Astrocyte (in vitro differentiated cells and primary cell): ENCODE measurements around the gene IVD. TPM values are rescaled to one million over a fixed set of nuclear protein-coding genes. Genes with fewer than 3 reads are reported as not detected.
A peak's percentile ranks its signal among the peaks of the same experiment; 100 is the strongest.

Source experiments
- DNase-seq: peaks from one replicate; pipeline ENCODE4 v3.0.0-alpha.2; 2010; ENCODE audit warnings: low read depth
- FAIRE-seq: peaks from 2 replicates; lab custom pipeline; 2011; peaks lifted over from hg19 to GRCh38; lab: Jason Lieb, UNC
- H2AFZ ChIP-seq: 2 replicates; pipeline ENCODE4 v1.6.0; 2012; ENCODE audit warnings: low read depth, low read length, inconsistent platforms
- H3K27ac ChIP-seq: 2 replicates; pipeline ENCODE4 v1.5.1; 2011; ENCODE audit warnings: low read depth, low read length, inconsistent platforms
- H3K27me3 ChIP-seq: 2 replicates; pipeline ENCODE4 v1.6.0; 2011; ENCODE audit warnings: low read length, inconsistent platforms; ENCODE audit not compliant: insufficient read depth
- H3K36me3 ChIP-seq: 2 replicates; pipeline ENCODE4 v1.5.1; 2011; ENCODE audit warnings: low read length, inconsistent platforms; ENCODE audit not compliant: insufficient read depth
- H3K4me1 ChIP-seq: 2 replicates; pipeline ENCODE4 v1.5.1; 2011; ENCODE audit warnings: low read length, inconsistent platforms; ENCODE audit not compliant: insufficient read depth
- H3K4me2 ChIP-seq: 2 replicates; pipeline ENCODE4 v1.6.0; 2012; ENCODE audit warnings: low read length, inconsistent platforms
- H3K4me3 ChIP-seq: 2 replicates; pipeline ENCODE4 v1.5.1; 2011; ENCODE audit warnings: low read depth, mild to moderate bottlenecking, low read length, inconsistent platforms; ENCODE audit not compliant: insufficient read depth
- H3K79me2 ChIP-seq: 2 replicates; pipeline ENCODE4 v1.6.0; 2012; ENCODE audit warnings: mild to moderate bottlenecking, low read length, inconsistent platforms; ENCODE audit not compliant: insufficient read depth
- H3K9ac ChIP-seq: 2 replicates; pipeline ENCODE4 v1.6.0; 2012; ENCODE audit warnings: mild to moderate bottlenecking, low read length, inconsistent platforms
- H3K9me3 ChIP-seq: 2 replicates; pipeline ENCODE4 v1.5.1; 2012; ENCODE audit warnings: low read depth, mild to moderate bottlenecking, low read length, inconsistent platforms; ENCODE audit not compliant: insufficient read depth
- H4K20me1 ChIP-seq: 2 replicates; pipeline ENCODE4 v1.6.0; 2012; ENCODE audit warnings: low read length, inconsistent platforms; ENCODE audit not compliant: insufficient read depth
- H3K27ac Mint-ChIP-seq: one replicate; pipeline ENCODE4 v1.8.0; 2021; ENCODE audit warnings: mild to moderate bottlenecking, mixed read lengths; ENCODE audit not compliant: unreplicated experiment
- H3K27me3 Mint-ChIP-seq: one replicate; pipeline ENCODE4 v1.8.0; 2021; ENCODE audit warnings: low read depth, mixed read lengths; ENCODE audit not compliant: unreplicated experiment
- H3K36me3 Mint-ChIP-seq: one replicate; pipeline ENCODE4 v1.8.0; 2021; ENCODE audit warnings: low read depth, mixed read lengths; ENCODE audit not compliant: unreplicated experiment
- H3K4me1 Mint-ChIP-seq: one replicate; pipeline ENCODE4 v1.8.0; 2021; ENCODE audit warnings: low read depth, mixed read lengths; ENCODE audit not compliant: unreplicated experiment
- H3K4me3 Mint-ChIP-seq: one replicate; pipeline ENCODE4 v1.8.0; 2021; ENCODE audit warnings: mild to moderate bottlenecking, moderate library complexity, mixed read lengths; ENCODE audit not compliant: unreplicated experiment
- H3K9me3 Mint-ChIP-seq: one replicate; pipeline ENCODE4 v1.8.0; 2021; ENCODE audit warnings: mild to moderate bottlenecking, mixed read lengths; ENCODE audit not compliant: unreplicated experiment
- CTCF ChIP-seq: IDR thresholded peaks from 2 replicates; pipeline ENCODE4 v1.5.1; 2011; ENCODE audit warnings: low read depth, mild to moderate bottlenecking, inconsistent platforms, low read length, moderate library complexity; ENCODE audit not compliant: insufficient read depth
- EZH2 ChIP-seq: IDR thresholded peaks from 2 replicates; pipeline ENCODE4 v1.6.1; 2012; ENCODE audit warnings: mild to moderate bottlenecking, low read length, inconsistent platforms; ENCODE audit not compliant: insufficient read depth
- total RNA-seq: library from RNA; stranded (reverse); gene quantifications from 2 replicates; pipeline ENCODE4 v1.2.1, GENCODE V29; 2021

Gene IVD
- total RNA-seq, 1 donor from 2014 or later: 55.1 TPM

DNA sequence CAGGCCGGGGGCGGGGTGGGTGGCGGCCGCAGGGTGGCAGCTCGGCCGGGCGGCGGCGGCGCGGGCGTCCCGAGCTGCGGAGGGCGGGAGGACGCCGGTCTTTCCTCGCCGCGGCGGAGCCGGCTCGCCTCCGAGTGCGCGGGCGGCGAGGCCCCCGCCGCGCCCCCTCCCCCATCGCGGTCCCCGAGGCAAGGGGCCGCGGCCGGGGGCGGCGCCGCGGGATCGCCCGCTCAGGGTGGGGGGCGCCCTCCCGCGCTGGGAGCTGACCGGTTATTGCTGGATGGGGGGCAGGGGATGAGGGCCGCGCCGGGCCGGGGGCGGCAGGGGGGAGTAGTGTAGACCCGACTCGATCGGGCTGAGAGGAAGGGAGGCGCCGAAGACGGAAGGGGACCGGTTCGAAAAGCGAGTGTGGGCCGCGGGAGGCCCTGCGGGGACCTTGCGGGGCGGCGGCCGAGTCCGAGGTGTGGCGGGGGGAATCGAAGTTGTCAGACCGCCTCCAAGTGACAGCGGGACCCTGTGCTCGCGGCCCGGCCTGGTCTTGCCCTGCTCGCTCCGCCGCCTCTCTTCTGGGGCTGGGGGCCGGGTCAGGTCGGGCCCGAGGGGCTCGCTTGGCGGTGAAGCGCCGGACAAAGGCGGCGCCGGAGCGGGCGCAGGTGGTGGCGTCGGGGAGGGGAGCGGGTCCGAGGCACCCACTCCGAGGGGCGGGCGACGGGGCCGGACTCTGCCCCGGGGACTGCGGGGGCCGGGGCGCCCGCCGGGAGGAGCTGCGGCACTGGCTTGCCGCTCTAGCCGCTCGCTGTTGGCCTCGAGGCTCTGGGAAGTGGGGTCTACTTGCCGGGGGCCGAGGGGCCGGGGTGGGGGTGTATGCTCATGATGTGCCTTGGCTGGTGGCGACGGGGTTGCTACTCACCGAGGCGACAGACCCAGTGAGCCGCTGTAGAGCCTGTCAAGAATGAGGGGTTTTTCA is 36.3 kb downstream of the IVD start:
- peak overlapping the region; percentile 93 for H3K4me3 Mint-ChIP-seq
- no peak for TF ChIP-seq EZH2
- no peak for TF ChIP-seq CTCF
- peaks cover 47% of the 10 kb centered on the region for H4K20me1 ChIP-seq
- H3K79me2 ChIP-seq: peaks cover 42% of the 10 kb centered on the region
- peaks cover 6% of the 10 kb centered on the region for H3K27me3 Mint-ChIP-seq
- no peak overlapping the region for H3K27ac ChIP-seq
- DNase-seq (no peak), FAIRE-seq (no peak)
- H3K9me3 Mint-ChIP-seq: no peaks in the 10 kb centered on the region
- H2AFZ ChIP-seq: peak overlapping the region; percentile 50
- no peaks in the 10 kb centered on the region for H3K9me3 ChIP-seq
- peak overlapping the region; percentile 31 for H3K27ac Mint-ChIP-seq
- H3K9ac ChIP-seq: peak overlapping the region; percentile 74
- peak overlapping the region; percentile 87 for H3K4me2 ChIP-seq
- peaks cover 3% of the 10 kb centered on the region for H3K36me3 Mint-ChIP-seq
- peak overlapping the region; percentile 60 for H3K4me3 ChIP-seq
- peaks cover 26% of the 10 kb centered on the region for H3K4me1 ChIP-seq
- H3K4me1 Mint-ChIP-seq: peaks cover 46% of the 10 kb centered on the region
- peaks cover 27% of the 10 kb centered on the region for H3K27me3 ChIP-seq
- H3K36me3 ChIP-seq: no peaks in the 10 kb centered on the region

DNA sequence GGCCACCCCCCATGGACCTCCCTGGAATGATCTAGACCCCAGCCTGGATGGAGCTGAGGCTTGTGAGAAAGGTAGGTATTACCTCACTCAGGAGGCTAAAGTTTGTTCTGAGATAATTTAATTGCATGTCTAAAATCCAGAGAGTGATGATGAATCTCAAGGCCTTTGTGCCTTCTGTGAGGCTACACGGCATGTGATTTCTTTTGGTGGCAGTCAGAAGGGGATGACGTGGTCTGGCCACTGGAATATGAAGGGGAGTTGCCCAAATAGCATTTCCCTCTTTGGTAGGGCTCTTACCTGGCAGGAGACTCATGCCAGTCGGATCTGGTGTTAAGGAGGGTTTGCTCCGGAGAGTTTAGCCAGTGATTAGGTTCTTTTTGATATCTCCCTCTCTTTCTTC is 37.7 kb downstream of the IVD start:
- no peak for TF ChIP-seq CTCF
- TF ChIP-seq EZH2: no peak
- no peaks in the 10 kb centered on the region for H3K9me3 ChIP-seq
- H2AFZ ChIP-seq: no peak overlapping the region
- H4K20me1 ChIP-seq: peaks cover 53% of the 10 kb centered on the region
- H3K36me3 ChIP-seq: no peaks in the 10 kb centered on the region
- Mint-ChIP-seq H3K36me3 (peaks cover 5% of the 10 kb centered on the region), H3K9me3 (no peaks in the 10 kb centered on the region), H3K4me1 (peaks cover 37% of the 10 kb centered on the region), H3K4me3 (peak overlapping the region; percentile 93), H3K27me3 (no peaks in the 10 kb centered on the region), H3K27ac (no peak overlapping the region)
- peak overlapping the region; percentile 87 for H3K4me2 ChIP-seq
- no peak for DNase-seq
- no peak overlapping the region for H3K4me3 ChIP-seq
- FAIRE-seq: no peak
- peaks cover 13% of the 10 kb centered on the region for H3K27me3 ChIP-seq
- no peak overlapping the region for H3K9ac ChIP-seq
- peaks cover 54% of the 10 kb centered on the region for H3K79me2 ChIP-seq
- H3K27ac ChIP-seq: no peak overlapping the region
- peaks cover 25% of the 10 kb centered on the region for H3K4me1 ChIP-seq

DNA sequence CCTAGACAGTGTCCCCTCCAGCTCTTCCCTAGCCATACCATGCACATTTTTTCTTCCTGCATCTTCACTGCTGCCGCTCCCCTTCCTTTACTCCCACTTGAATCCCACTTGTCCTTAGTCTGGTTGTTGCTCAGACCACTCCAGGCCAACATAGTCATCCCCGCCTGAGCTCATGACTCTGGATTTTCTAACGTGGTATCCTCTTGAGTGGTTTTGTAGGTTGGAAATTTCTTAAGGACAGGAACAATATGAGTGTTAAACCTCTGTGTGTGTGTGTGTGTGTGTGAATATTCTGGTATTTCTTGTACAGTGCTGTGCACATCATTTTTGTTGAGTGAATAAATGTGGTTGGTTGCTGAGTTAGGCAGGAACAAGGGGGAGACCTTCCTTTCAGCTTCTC is 38.3 kb downstream of the IVD start:
- Histone ChIP-seq H3K27ac (no peak overlapping the region), H3K4me3 (no peak overlapping the region), H3K4me1 (peaks cover 25% of the 10 kb centered on the region), H4K20me1 (peaks cover 59% of the 10 kb centered on the region), H3K9me3 (no peaks in the 10 kb centered on the region), H3K27me3 (peaks cover 8% of the 10 kb centered on the region), H3K4me2 (no peak overlapping the region), H3K9ac (no peak overlapping the region), H2AFZ (no peak overlapping the region), H3K79me2 (peaks cover 57% of the 10 kb centered on the region), H3K36me3 (no peaks in the 10 kb centered on the region)
- Mint-ChIP-seq H3K27me3 (no peaks in the 10 kb centered on the region), H3K4me3 (peak overlapping the region; percentile 93), H3K27ac (peak overlapping the region; percentile 5), H3K9me3 (no peaks in the 10 kb centered on the region), H3K4me1 (peaks cover 31% of the 10 kb centered on the region), H3K36me3 (peaks cover 2% of the 10 kb centered on the region)
- no peak for TF ChIP-seq EZH2
- no peak for TF ChIP-seq CTCF
- DNase-seq: peak; percentile 82
- FAIRE-seq: no peak
